TTC549 (cell line): ENCODE results near the gene C9orf50.

Experiments used
- FAIRE-seq: peaks from 2 replicates; lab custom pipeline; 2012; peaks lifted over from hg19 to GRCh38; lab: Jason Lieb, UNC

The C9orf50 gene

DNA sequence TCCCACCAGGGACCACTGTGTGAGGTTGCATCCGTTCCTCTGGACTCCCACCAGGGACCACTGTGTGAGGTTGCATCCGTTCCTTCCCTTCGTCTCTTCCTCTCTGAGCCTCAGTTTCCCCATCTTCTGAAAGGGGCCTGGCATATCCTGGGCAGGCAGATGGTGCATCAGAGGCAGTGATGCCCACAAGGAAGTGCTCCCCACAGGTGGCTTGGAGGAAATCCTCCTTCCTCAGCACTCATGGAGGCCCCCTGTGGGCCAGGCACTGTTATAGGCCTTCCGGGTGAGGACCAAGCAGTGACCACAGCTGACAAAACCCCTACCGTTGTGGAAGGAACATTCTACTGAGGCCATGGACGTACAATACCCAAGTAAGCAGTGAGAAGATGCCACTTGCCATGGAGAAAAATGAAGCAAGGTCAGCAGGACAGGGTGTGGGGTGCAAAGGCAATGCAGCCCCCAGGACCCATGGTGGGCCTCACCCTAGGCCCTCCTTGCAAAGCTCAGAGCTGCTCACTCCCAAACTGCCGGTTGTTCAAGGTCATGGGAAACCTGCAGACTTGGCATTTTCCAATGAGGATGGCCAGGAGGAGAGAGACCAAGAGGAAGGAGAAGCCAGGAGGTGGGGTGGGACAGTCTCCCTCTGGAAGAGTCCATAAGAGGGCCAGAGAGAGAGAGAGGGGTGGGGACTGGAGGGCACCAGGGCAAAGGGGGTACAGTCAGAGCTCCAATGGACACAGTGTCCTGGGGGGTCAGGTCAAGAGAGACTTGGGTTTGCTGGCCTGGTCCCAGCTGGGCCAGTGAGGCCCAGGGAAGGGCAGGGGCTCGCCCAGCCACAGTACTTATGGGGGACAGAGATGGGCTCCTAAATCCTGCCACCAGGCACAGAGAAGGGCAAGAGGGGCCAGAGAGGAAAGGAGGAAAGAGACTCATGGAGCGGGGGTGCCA lies 51.1 kb downstream of the C9orf50 start:
- no peak for FAIRE-seq

DNA sequence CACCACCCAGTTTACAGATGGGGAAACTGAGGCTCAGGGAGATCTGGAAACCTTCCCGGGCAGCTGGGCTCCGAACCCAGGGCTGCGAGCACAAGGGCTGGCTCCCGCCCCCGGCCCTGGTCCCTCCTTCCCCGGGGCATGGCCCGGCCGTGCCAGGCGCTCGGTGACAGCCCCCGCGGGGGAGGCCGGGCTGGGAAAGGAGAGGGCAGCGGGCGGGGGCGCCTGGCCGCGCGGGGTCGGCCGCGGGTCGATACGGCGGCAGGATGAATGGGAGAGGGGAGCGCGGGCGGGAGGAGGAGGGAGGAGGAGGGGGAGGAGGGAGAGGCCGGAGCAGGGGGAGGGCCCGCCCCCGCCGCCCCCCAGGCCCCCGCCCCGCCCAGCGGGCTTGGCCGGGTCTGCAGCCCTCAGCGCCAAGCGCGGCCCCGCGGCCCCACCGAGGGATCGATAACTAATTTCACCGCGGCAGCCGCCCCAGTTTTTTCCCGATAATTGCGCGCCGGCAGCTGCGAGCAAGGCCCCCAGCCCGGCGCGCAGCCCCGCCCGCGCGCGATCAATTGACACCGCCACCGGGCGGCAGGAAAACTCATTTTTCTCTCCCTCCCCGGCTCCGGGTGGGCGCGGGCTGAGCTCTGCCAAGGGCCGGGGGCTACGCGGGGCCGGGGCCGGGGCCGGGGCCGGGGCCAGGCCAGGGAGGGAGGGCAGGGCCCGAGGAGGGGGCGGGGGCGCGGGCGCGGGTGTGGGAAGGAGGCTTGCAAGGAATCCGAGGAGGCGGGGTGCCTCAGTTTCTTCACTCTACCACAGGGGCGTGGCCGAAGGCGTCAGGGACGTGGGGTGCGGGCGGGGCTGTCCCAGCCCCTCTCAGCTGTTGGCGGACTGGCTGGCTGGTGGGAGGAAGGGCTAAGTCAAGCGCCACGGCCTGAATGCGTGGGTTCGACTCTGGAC lies 52.1 kb downstream of the C9orf50 start:
- FAIRE-seq = no peak

DNA sequence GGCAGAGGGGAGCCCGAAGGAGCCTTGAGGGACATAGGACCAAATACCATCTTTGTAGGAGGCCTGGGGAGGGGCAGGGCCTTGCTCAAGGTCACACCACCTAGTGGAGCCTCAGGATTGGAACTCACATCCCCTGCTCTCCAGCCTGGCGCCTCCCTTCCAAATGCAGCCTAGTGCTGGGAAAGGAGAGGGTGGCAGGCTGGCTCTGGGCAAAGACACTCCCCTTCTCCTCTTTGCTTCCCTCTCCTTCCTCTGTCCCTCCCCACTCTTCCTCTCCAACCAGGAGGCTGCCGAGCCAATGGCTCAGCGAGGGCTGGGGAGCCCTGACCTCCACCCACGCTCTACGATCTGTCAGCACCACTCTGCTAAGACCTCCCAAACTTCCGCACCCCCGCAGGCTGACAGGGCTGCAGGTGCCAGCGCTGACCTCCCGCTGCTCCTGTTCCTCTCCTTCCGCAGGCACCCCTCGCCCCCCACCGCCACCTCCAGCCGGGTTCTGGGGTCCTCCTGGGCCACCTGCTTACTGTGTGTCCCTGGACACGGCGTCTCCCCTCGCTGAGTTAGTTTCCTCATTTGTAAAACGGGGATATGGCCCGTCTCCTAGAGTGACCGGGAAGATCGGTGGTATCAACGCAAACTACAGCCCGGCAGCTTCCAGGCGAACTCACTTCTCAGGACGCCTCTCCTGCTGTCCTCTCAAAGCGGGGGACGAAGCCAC lies 52.9 kb downstream of the C9orf50 start:
- FAIRE-seq = no peak

DNA sequence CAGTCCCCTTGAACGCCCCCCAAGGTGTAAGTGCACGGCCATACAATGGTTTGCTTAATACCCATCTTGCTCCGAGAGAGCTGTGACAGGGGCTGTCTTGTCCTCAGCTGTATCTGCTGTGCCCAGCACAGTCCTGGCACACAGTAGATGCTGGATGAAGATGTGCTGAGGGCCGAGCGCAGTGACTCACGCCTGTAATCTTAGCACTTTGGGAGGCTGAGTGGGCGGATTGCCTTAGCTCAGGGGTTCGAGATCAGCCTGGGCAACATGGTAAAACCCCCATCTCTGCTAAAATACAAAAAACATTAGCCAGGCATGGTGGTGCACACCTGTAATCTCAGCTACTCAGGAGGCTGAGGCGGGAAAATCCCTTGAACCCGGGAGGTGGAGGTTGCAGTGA lies 53.6 kb downstream of the C9orf50 start:
- no peak for FAIRE-seq

DNA sequence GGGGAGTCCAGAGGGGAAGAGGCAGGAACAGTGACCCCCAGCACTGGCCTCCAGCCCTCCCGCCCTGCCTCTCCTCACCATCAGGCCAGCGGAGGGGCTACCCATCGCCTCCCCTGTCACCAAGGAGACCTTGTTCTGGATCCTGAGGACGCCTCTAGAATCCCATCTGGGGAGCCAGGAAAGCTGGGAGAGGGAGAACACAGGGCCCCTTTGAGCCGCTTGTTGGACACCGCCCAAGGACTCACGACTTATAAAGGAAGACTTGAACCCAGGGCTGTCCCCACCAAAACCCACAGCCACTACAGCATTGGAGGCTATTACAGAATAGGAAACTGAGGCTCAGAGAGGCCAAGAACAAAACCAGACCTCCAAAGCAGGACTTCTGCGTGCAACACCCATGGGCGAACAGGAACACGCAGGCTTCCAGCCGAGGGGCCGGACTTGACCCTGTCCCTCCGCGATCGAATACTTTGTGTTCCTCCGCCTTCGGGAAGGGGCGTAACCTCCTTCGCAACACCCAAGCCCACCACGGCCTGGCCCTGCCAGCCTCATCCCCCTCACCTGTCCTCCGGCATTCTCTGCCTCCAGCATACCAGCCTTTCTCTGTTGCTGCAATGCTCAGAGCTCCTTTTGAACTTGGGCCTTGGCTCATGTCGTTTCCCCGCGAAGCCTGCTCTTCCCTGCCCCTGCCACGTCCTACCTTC lies 54.2 kb downstream of the C9orf50 start:
- no peak for FAIRE-seq

DNA sequence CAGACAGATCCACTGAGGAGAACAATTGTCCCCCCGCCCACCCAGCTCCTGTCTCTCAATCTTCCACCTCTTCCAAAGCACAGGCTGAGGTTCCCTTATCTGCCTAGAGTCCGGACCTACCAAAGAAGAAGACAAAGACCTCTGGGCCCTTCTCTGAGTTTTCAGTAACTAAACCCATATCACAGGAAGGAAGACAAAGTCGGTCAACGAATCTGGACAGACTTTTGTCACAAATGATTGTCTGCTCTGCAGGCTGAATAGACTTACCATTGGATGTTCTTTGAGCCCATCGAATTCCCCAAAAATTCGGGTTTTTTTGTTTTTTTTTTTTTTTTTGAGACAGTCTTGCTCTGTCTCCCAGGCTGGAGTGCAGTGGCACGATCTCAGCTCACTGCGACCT lies 58.0 kb downstream of the C9orf50 start:
- FAIRE-seq = no peak

DNA sequence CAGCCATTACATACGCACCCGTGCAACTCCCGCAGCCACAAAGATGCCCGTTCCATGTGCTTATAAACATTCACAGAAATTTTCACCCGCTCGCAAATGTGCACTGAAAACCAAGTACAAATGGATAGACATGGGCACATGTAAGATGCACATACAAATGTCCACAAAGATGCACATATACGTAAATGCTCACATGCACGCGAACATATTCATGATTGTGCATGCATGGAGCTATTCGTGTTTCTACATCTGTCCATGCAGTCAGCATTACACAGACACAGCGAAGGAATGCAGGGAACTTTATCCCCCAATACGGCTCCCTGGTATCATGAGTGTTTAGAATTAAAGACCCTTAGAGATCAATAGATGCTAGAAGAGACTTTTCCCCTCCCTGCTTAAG lies 58.4 kb downstream of the C9orf50 start:
- no peak for FAIRE-seq
